Dendritic cell treated with granulocyte-macrophage colony-stimulating factor and Interleukin-4, amounts not matched to agents 40 ng/mL and 50 ng/mL, for 4 days (primary cell): Measurements from ENCODE around the gene BAIAP2L1.
A peak's percentile ranks its signal among the peaks of the same experiment; 100 is the strongest.
"Not testable (repeated sequence)": the region's sequence is repeated elsewhere in the genome, so short reads cannot be mapped to it uniquely, and the experiment has no call there.

ENCODE experiments used
- H3K27ac Mint-ChIP-seq: one replicate; pipeline ENCODE4 v1.8.0; 2022; ENCODE audit warnings: mild to moderate bottlenecking, mixed read lengths
- H3K27me3 Mint-ChIP-seq: one replicate; pipeline ENCODE4 v1.8.0; 2022; ENCODE audit warnings: mild to moderate bottlenecking, mixed read lengths
- H3K36me3 Mint-ChIP-seq: one replicate; pipeline ENCODE4 v1.8.0; 2022; ENCODE audit warnings: low read depth, mixed read lengths
- H3K4me1 Mint-ChIP-seq: one replicate; pipeline ENCODE4 v1.8.0; 2022; ENCODE audit warnings: low read depth, mixed read lengths
- H3K4me3 Mint-ChIP-seq: one replicate; pipeline ENCODE4 v1.8.0; 2022; ENCODE audit warnings: mild to moderate bottlenecking, moderate library complexity, mixed read lengths
- H3K9me3 Mint-ChIP-seq: one replicate; pipeline ENCODE4 v1.8.0; 2022; ENCODE audit warnings: mixed read lengths
- intact Hi-C: fragments of 100-400 bp; cut with micrococcal nuclease; formaldehyde crosslinking; loops from one replicate; pipeline ENCODE4 v1.15.0; 2022

BAIAP2L1 gene, protein sequence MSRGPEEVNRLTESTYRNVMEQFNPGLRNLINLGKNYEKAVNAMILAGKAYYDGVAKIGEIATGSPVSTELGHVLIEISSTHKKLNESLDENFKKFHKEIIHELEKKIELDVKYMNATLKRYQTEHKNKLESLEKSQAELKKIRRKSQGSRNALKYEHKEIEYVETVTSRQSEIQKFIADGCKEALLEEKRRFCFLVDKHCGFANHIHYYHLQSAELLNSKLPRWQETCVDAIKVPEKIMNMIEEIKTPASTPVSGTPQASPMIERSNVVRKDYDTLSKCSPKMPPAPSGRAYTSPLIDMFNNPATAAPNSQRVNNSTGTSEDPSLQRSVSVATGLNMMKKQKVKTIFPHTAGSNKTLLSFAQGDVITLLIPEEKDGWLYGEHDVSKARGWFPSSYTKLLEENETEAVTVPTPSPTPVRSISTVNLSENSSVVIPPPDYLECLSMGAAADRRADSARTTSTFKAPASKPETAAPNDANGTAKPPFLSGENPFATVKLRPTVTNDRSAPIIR

DNA sequence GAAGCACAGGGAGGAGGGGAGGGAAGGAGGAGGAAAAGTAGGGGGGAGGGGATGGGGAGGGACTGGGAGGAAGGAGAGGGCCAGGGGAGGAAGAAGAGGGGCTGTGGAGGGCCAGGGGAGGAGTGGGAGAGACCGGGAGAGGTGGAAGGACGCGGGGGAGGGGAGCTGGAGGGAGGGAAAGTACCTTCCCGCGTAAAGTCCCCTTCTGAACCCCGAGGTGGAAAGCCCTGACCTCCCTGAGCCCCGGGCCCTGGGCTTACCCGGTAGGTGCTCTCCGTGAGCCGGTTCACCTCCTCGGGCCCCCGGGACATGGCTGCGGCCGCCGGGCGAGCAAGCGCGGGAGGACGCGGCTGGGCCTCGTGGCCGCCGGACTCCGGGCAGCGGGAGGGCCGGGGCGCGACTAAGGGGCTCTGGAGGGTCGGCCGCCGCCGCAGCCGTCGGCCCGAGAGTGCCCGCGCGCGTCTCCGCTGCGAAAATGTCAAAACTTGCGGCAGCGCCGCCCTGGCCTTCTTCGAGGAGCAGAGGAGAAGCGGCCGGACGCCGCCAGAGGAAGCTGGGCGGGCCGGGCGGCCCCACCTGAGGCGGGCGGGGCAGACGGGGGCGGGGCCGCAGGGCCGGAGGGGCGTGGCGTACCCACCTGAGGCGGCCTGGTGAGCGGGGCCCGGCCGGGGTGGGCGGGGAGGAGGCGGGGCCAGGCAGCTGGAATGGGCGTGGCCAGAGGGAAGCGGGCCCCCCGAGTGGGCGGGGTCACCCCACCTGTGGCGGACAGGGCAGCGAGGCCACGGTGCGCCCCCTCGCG lies at the start of gene BAIAP2L1:
Gene BAIAP2L1 (minus strand): TSS at position 549 of the 799 bp plus-strand sequence. CDS start 238 bp downstream, at position 311.
- intact Hi-C loops, result no loop called here
- Mint-ChIP-seq H3K4me1 (peaks cover 7% of the 10 kb centered on the region), H3K9me3 (no peaks in the 10 kb centered on the region), H3K4me3 (peak within 1 kb of the TSS; percentile 63), H3K27ac (no peak within 1 kb of the TSS), H3K36me3 (no peaks in the 10 kb centered on the region), H3K27me3 (peaks cover 76% of the 10 kb centered on the region)

DNA sequence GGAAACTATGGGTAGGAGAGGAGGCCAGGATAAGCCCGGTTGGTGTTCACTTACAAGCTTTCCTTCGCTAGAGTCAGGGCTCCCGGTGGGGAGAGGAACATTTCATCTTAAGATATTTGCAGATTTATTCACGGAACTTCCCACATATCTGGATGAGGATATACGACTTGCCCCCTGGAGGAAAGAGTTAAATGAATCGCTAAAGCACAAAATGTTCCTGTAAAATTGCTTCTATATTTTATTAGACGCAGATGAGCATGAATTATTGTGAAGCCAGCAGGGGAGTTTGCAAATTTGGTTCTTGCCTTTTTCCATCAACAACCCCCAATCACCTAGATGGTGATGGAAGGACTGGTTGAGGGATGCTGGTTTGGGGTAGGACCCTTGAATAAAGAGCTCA lies 47.9 kb upstream of the BAIAP2L1 start:
- H3K36me3 Mint-ChIP-seq, result no peaks in the 10 kb centered on the region
- intact Hi-C loops, result no loop called here

GRCh38 chr7:98440992-98441391 lies 40.1 kb upstream of the BAIAP2L1 start:
- H3K9me3 Mint-ChIP-seq, result peaks cover 12% of the 10 kb centered on the region
- intact Hi-C loops, H3K36me3 Mint-ChIP-seq, H3K27me3 Mint-ChIP-seq, H3K4me3 Mint-ChIP-seq, H3K4me1 Mint-ChIP-seq, H3K27ac Mint-ChIP-seq: not testable (repeated sequence)

More for the DNA sequence above, 47.9 kb upstream of the BAIAP2L1 start:
- Mint-ChIP-seq H3K4me1 (no peaks in the 10 kb centered on the region), H3K4me3 (no peak overlapping the region), H3K27me3 (peaks cover 3% of the 10 kb centered on the region), H3K27ac (no peak overlapping the region), H3K9me3 (no peaks in the 10 kb centered on the region)

GRCh38 chr7:98439484-98439883 lies 38.6 kb upstream of the BAIAP2L1 start:
- Mint-ChIP-seq H3K4me1 (peaks cover 6% of the 10 kb centered on the region), H3K27me3 (peaks cover 9% of the 10 kb centered on the region), H3K9me3 (peaks cover 12% of the 10 kb centered on the region), H3K4me3 (no peak overlapping the region), H3K27ac (no peak overlapping the region), H3K36me3 (no peaks in the 10 kb centered on the region)
- intact Hi-C loops, result loop anchor here (10.0 kb wide), 1 partner anchor 305 kb away; no protein-coding TSS in a partner anchor

DNA sequence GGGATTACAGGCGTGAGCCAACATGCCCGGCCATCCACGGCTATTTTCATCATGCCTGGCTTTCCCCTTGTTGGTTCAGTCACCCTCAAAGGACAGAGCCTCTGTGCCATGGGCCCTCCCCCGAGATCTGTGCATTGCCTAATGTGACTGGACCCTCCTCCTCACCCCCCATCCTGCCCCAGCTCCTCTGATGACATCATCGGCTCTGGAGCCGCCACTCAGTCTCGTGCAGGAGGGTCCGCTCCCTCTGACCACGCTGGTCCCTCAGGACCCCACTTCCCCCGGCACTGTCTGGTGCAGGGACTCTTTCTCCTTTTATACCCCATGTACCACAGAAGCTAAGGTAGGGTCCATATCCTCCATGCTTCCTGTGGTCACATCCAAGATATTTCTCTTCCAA lies 33.2 kb upstream of the BAIAP2L1 start:
- peaks cover 14% of the 10 kb centered on the region for H3K27me3 Mint-ChIP-seq
- no peak overlapping the region for H3K4me3 Mint-ChIP-seq
- no peaks in the 10 kb centered on the region for H3K36me3 Mint-ChIP-seq
- H3K9me3 Mint-ChIP-seq, result peaks cover 2% of the 10 kb centered on the region
- intact Hi-C loops, result loop anchor here (10.0 kb wide), 1 partner anchor 311 kb away; no protein-coding TSS in a partner anchor
- peaks cover 6% of the 10 kb centered on the region for H3K4me1 Mint-ChIP-seq
- no peak overlapping the region for H3K27ac Mint-ChIP-seq

DNA sequence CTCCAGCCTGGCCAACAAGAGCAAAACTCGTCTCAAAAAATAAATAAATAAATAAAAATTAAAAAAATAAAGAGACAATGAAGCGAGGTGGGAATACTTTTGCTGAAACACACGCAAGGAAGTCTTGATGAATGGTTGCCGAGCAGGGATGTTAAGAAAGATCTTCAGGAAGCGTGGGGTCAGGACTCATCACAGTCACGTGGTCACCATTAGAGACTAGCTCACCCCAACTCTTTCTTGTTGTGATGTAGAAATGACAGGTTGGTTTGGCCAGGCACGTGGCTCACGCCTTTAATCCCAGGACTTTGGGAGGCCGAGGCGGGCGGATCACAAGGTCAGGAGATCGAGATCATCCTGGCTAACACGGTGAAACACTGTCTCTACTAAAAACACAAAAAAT lies 28.9 kb upstream of the BAIAP2L1 start:
- H3K9me3 Mint-ChIP-seq, result no peaks in the 10 kb centered on the region
- no peaks in the 10 kb centered on the region for H3K4me1 Mint-ChIP-seq
- intact Hi-C loops, result loop anchor here (10.0 kb wide), 1 partner anchor 315 kb away; no protein-coding TSS in a partner anchor
- peaks cover 14% of the 10 kb centered on the region for H3K27me3 Mint-ChIP-seq
- no peaks in the 10 kb centered on the region for H3K36me3 Mint-ChIP-seq
- H3K27ac Mint-ChIP-seq, result no peak overlapping the region
- H3K4me3 Mint-ChIP-seq, result no peak overlapping the region

DNA sequence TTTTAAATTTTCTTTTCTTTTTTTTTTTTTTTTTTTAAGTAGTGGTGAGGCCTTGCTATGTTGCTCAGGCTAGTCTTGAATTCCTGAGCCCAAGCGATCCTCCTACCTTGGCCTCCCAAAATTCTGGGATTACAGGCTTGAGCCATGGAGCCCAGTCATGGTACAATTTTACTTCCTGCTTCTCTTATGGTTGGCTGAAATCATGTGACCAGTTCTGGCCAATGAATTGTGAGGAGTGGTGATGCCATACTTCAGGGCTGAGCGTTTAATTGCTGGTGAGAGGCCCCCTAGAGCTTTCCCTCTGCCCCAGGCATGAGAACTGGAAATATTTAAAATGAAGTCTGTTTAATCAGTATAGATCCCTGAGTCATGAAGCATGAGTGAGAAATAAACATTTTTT lies 22.2 kb upstream of the BAIAP2L1 start:
- Mint-ChIP-seq H3K36me3 (no peaks in the 10 kb centered on the region), H3K27ac (no peak overlapping the region), H3K9me3 (no peaks in the 10 kb centered on the region), H3K4me3 (no peak overlapping the region), H3K27me3 (peaks cover 20% of the 10 kb centered on the region), H3K4me1 (peaks cover 10% of the 10 kb centered on the region)
- intact Hi-C loops, result no loop called here

DNA sequence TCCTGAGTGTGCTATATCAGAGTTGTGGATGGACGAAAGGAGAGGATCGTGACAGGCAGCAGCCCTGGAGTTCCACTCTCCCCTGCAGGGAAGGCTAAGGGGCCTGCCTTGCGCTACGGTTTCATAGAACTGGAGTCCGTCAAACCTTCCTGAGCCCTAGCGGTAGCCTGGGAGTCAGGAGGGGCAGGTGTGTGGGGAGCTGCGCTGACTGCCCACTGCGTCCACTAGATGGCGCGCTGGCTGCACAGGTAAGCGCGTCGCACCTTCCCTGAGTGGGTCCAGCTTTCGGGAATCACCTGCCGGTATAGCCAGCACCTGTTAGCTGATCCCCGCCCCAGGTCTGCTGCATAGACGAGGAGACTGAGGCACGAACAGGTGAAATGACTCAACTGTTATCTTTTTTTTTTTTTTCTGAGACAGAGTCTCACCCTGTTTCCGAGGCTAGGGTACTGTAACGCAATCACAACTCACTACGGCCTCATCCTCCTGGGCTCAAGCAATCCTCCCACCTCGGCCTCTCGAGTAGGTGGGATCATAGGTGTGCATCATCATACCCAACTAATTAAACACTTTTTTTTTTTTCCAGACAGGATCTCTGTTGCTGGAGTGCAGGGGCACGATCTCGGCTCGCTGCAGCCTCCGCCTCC lies 20.2 kb upstream of the BAIAP2L1 start:
- H3K4me1 Mint-ChIP-seq, result peaks cover 20% of the 10 kb centered on the region
- H3K9me3 Mint-ChIP-seq, result no peaks in the 10 kb centered on the region
- H3K36me3 Mint-ChIP-seq, result no peaks in the 10 kb centered on the region
- intact Hi-C loops, result no loop called here
- H3K4me3 Mint-ChIP-seq, result no peak overlapping the region
- H3K27me3 Mint-ChIP-seq, result peaks cover 27% of the 10 kb centered on the region
- H3K27ac Mint-ChIP-seq, result no peak overlapping the region

- H3K27me3 Mint-ChIP-seq, result peaks cover 22% of the 10 kb centered on the region
- H3K4me1 Mint-ChIP-seq, result peaks cover 24% of the 10 kb centered on the region
Observed at GRCh38 chr7:98419988-98420387, 19.1 kb upstream of the BAIAP2L1 start.

DNA sequence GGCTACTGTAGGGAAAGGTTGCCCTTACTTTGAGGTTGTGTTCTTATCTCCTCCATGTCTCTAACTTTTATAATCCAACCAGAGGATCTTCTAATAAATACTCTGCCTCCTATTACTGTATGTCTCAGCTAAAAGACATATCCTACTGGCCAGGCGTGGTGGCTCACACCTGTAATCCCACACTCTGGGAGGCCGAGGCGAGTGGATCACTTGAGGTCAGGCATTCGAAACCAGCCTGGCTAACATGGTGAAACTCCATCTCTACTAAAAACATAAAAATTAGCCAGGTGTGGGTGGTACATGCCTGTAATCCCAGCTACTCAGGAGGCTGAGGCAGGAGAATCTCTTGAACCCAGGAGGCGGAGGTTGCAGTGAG lies 18.4 kb upstream of the BAIAP2L1 start:
- H3K9me3 Mint-ChIP-seq, H3K27ac Mint-ChIP-seq, H3K36me3 Mint-ChIP-seq, H3K4me3 Mint-ChIP-seq, intact Hi-C loops: not testable (repeated sequence)
- H3K27me3 Mint-ChIP-seq, result peaks cover 24% of the 10 kb centered on the region
- peaks cover 31% of the 10 kb centered on the region for H3K4me1 Mint-ChIP-seq

More at GRCh38 chr7:98419988-98420387, 19.1 kb upstream of the BAIAP2L1 start:
- intact Hi-C loops, H3K9me3 Mint-ChIP-seq, H3K36me3 Mint-ChIP-seq, H3K4me3 Mint-ChIP-seq, H3K27ac Mint-ChIP-seq: not testable (repeated sequence)

DNA sequence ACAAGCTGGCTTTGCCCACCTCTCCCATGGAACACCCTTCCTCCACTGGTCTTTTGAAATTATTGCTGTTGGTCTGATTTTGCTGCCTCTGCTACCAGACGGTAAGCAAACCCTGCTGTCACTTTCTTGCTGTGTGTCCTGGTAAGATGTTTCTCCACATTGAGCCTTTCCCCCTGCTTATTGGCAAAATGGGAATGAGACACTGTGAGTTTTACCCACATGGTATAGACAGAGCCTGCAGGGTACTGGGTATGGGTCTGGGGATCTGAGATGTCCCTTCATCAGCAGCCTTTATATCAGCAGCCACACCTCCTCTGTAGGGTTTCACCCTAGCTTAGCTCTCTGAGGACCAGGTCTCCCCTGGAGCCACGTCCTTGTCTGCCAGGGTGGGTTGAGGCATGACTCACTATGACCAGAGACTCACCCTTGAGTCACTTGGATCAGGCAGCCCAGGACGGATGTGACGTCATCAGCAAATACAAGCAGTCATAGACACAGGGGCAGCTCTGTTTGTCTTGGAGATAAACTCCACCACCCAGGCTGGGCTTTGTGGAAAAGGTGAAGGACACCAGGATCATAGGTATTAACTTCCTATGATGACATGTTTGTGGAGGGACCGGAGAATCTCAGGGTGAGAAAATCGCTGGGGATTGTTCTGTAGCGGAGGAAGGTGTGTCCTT lies 17.9 kb upstream of the BAIAP2L1 start:
- intact Hi-C loops, result no loop called here
- H3K4me3 Mint-ChIP-seq, result no peak overlapping the region
- no peaks in the 10 kb centered on the region for H3K36me3 Mint-ChIP-seq
- no peaks in the 10 kb centered on the region for H3K9me3 Mint-ChIP-seq
- H3K4me1 Mint-ChIP-seq, result peaks cover 32% of the 10 kb centered on the region
- no peak overlapping the region for H3K27ac Mint-ChIP-seq
- peaks cover 26% of the 10 kb centered on the region for H3K27me3 Mint-ChIP-seq

DNA sequence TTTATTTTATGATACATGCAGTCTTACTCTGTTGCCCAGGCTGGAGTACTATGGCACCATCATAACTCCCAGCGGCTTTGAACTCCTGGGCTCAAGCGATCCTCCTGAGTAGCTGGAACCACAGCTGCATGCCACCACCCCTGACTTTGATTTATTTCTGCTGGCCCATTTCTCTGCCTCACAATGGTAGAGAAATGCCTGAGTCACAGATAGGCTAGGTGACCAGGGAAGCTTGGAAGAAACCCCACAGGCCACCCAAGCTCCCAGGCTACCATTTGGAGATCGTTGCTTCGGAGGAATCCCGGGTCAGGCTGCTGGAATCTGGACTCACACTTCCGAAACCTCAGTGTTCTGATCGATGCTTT lies 17.4 kb upstream of the BAIAP2L1 start:
- Mint-ChIP-seq H3K27me3 (peaks cover 24% of the 10 kb centered on the region), H3K9me3 (no peaks in the 10 kb centered on the region), H3K27ac (no peak overlapping the region), H3K4me1 (peaks cover 32% of the 10 kb centered on the region), H3K36me3 (no peaks in the 10 kb centered on the region), H3K4me3 (no peak overlapping the region)
- intact Hi-C loops, result no loop called here

DNA sequence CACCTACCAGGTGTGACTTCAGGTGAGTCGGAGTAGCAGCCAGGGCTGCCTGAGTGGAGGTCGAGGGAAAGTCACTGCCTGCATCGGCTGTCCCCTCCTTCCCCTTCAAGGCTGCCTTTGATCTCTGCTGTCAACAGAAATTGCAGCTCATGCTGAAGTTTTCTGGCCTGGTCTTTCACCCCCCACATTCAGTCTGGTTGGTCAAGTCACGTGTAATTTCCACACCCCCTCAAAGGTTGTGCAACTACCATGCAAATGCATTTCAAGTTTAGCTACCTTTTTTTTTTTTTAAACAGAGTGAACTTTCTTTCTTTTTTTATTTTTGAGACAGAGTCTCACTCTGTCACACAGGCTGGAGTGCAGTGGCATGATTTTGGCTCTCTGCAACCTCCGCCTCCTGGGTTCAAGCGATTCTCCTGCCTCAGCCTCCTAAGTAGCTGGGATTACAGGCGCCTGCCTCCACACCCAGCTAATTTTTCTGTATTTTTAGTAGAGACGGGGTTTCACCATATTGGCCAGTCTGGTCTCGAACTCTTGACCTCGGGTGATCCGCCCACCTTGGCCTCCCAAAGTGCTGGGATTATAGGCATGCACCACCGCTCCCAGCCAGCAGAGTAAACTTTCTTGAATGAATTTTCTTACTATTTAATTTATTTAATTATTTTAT lies 16.8 kb upstream of the BAIAP2L1 start:
- Mint-ChIP-seq H3K4me1 (peaks cover 32% of the 10 kb centered on the region), H3K27me3 (peaks cover 28% of the 10 kb centered on the region)
- H3K9me3 Mint-ChIP-seq, H3K4me3 Mint-ChIP-seq, H3K27ac Mint-ChIP-seq, H3K36me3 Mint-ChIP-seq, intact Hi-C loops: not testable (repeated sequence)
